OCI-M2 (cell line): ENCODE data around the gene P2RX7.

Experiments
- DNase-seq: peaks from one replicate; lab custom pipeline; 2025; ENCODE audit not compliant: unreplicated experiment; lab: John Stamatoyannopoulos, UW

The P2RX7 gene

DNA sequence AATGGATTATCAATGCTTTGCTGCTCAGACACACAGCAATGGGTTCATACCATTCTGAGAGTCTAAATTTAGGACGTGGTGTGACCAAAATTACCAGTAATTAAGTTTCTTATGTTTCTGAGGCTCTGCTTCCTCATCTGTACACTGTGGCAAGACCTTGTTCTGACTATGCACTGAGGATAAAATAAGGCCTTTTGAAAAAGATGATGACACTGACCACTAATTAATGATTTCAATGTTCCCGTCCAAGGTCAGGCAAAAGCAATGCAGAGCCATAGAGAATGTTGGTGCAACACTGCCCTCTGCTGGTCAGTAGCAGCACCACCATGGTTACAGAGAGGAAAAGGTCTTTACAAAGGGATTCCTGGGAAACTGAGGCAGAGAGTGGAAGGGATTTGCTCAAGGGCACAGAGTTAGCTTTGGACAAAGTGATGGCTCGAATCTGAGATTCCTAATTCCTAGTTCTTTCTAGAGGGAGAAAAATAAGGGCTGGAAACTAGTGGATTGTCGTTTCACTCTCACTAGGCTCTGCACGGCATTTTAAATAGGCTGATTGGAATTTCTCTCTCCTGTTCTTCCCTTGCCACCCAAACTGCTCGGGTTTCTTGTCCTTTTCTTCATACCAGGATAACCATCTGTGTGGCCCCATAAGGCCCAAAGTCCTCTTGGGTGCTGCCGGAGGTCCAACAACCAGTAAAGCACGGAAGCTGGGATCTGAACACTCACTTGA lies 22.3 kb upstream of the P2RX7 start:
- DNase-seq, result no peak

DNA sequence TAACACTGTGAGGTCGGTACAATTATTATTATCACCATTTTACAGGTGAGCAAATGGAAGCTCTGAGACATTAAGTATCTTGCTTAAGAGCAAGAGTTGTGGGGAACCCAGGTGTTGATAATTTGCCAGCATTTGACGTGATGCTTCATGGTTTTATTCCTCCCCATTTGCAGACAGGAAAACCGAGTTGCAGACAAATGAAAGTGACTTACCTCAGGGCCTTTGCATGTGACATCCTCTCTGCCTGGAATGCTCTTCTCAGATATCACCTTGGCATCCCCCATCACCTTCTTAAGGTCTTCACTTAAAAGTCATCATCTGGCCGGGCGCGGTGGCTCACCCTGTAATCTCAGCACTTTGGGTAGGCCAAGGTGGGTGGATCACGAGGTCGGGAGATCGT lies 21.0 kb upstream of the P2RX7 start:
- DNase-seq, result no peak

GRCh38 chr12:121112496-121112895 lies 20.2 kb upstream of the P2RX7 start:
- DNase-seq, result no peak

- no peak for DNase-seq
Measured at GRCh38 chr12:121113057-121113456, 19.6 kb upstream of the P2RX7 start.

DNA sequence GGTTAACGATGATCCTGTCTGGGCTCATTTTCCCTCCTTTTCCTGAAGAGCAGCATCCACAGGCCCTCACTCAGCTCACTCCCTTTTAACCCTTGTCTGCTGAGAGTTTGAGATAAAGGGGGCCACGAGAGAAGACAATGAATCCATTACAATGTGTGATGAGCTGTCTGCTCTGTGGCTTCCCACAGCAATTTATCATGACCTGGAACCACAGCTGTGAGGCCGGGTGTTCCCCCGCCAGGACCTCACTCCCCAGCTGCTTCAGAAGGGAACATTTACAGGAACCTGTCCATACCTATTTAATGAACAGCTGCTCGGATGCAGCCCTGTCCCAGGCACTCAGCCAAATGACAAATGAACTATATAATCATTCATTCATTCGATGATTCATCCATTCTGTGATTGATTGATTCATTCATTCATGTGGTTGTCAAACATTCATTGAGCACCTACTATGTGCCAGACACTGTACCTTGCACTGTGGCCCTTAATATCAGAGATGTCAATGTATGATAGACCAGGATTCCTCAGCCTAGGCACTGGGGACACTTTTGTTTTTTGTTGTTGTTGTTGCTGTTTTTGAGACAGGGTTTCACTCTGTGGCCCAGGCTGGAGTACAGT lies 18.5 kb upstream of the P2RX7 start:
- DNase-seq, result no peak

GRCh38 chr12:121114806-121115205 lies 17.9 kb upstream of the P2RX7 start:
- DNase-seq, result no peak

- DNase-seq, result no peak
Measured at GRCh38 chr12:121115530-121115929, 17.1 kb upstream of the P2RX7 start.

- DNase-seq, result no peak
Measured at GRCh38 chr12:121116318-121117225, 16.1 kb upstream of the P2RX7 start.

- no peak for DNase-seq
Measured at GRCh38 chr12:121117226-121117777, 15.4 kb upstream of the P2RX7 start.

GRCh38 chr12:121120323-121120722 lies 12.4 kb upstream of the P2RX7 start:
- DNase-seq, result no peak

GRCh38 chr12:121120989-121121755 lies 11.5 kb upstream of the P2RX7 start:
- no peak for DNase-seq

- no peak for DNase-seq
Measured at GRCh38 chr12:121121805-121122204, 10.9 kb upstream of the P2RX7 start.

DNA sequence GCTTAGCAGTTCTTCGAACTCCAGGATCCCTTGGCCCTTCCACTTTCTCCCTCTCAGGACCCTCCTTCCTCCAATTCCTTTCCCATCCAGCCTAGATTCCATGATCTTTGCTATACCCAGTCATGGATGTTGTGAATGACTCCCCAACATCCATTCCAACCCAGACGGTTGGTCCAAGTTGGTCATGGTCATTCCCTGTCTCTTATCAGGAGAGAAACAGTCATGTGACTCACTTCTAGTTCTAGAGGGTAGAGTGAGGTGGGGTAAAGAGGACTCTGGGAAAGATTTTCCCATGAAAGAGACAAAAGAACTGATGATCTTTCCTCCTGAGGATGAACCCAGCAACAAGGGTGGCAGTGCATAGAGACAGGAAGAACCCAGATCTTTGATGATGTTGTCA lies 9.2 kb upstream of the P2RX7 start:
- DNase-seq, result no peak

DNA sequence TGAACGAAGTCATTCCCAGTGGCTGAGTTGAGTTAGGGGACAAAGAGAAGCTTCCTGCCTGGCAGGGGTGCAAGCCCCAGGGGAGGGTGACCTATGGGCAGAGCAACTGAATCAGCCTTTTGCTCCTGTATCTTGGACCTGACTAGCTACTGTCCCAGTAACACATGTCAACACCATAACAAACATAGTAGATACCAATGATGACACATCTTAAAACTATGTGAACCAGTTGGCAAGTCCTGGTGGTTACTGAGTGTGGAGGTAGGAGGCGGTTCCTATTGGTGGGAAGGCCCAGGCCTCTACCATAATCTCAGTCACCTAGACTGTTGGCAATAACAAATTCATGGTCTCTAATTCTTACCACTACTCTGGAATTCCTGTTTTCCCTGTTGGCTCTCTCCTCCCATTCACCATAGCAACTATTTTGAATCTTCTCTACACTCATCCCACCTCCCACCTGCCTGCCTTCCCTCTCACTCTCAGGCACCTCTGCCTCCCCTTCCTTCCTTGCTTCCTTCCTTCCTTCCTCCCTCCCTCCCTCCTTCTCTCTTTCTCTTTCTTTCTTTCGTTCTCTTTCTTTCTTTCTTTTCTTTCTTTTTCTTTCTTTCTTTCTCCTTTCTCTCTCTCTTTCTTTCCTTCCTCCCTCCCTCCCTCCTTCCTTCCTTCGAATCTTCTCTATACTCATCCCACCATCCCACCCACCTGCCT lies 8.1 kb upstream of the P2RX7 start:
- DNase-seq, result no peak

- DNase-seq, result no peak
Measured at GRCh38 chr12:121127501-121127900, 5.2 kb upstream of the P2RX7 start.

DNA sequence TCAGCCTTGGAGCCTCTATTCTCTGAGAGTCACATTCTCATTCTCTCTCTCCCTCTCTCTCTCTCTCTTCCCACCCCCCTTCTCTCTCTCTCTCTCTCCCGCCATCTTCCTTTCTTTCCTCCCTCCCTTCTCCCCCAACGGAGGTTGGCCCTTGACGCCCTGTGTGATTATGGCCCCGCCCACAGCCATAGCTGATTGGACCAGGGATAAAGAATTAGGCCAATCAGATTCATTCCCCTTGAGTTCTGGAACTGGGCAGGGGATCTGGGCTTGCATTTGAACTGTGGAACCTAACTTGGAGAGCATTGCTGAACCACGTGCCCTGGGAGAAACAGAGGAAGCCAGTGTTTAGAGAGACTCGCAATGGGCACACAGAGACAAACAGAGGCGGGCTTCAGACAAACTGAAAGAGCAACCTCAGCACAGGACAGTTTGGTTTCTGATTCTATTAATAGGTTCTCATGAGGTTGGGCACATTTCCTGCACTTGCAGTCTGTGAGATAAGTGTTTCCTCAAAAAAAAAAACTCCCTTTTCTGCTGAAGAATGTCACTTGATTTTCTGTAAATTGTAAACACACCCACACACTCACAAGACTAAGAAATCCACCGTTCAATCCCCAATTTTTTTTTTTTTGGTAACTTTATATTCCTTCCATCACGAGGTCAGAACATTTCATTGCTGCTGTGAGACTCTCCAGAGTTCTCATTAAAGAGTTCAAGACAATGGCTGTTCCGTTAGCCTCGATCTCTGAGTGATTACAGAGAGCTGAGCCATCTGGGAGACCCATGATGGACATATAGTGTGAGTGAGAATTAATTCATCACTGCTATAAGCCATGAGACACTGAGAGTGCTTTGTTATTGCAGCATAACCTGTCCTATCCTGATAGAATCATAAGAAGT lies 3.5 kb upstream of the P2RX7 start:
- DNase-seq, result no peak

- no peak for DNase-seq
Measured at GRCh38 chr12:121129811-121130147, 2.9 kb upstream of the P2RX7 start.

DNA sequence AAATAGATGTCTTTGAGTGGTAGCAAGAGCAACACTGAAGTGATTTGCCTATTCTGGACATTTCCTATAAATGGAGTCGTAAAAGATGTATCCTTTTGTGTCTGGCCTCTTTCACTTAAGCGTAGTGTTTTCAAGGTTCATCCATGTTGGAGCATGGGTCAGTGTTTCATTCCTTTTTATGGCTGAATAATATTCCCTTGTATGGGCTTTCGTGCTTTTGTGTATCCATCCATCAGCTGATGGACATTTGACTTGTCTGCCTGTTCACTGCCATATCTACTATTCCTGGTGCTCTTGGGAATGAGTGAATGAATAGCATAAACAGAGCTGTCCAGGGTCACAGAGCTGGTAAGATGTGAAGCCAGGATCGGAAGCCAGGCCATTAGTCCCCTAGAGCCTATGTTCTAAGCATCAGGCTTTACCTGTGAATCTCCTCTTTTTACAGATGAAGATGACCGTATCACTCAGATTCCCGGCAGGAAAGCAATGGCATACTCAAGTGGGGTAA lies 1.8 kb upstream of the P2RX7 start:
- DNase-seq, result no peak

DNA sequence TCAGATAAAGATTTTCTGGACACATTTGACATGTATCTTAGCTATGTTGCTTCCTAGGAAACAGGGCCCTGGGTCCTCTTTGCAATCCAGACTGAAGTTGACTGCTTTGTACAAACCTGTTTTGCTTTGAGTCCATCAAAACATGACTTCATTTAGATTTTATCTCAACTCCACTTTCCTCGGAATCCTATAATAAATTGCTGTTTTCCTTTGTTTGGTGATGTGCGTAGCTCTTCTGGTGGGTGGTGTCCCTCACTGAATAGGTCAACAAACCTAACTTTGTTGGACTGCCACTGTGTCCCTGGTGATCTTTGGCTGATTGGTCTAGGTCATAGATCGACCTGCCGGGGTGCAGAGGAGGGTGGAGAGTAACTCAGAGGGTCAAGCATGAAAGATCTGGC lies 735 bp upstream of the P2RX7 start:
- no peak for DNase-seq
